Dermis blood vessel endothelial cell (primary cell): Measurements from ENCODE around the gene COA4. TPM values are rescaled to one million over a fixed set of nuclear protein-coding genes. Genes with fewer than 3 reads are reported as not detected.
"Not testable (repeated sequence)": the region's sequence is repeated elsewhere in the genome, so short reads cannot be mapped to it uniquely, and the experiment has no call there.

Experiments
- DNase-seq: peaks from one replicate; pipeline ENCODE4 v3.0.0; 2010
- total RNA-seq: library from RNA; depleted of rRNA; stranded (reverse); fragments of >200 nt; gene quantifications from 2 replicates; pipeline ENCODE4 v1.2.3, GENCODE V29; 2014

COA4 gene
- total RNA-seq, result 53.0 and 57.2 TPM in 2 replicates

DNA sequence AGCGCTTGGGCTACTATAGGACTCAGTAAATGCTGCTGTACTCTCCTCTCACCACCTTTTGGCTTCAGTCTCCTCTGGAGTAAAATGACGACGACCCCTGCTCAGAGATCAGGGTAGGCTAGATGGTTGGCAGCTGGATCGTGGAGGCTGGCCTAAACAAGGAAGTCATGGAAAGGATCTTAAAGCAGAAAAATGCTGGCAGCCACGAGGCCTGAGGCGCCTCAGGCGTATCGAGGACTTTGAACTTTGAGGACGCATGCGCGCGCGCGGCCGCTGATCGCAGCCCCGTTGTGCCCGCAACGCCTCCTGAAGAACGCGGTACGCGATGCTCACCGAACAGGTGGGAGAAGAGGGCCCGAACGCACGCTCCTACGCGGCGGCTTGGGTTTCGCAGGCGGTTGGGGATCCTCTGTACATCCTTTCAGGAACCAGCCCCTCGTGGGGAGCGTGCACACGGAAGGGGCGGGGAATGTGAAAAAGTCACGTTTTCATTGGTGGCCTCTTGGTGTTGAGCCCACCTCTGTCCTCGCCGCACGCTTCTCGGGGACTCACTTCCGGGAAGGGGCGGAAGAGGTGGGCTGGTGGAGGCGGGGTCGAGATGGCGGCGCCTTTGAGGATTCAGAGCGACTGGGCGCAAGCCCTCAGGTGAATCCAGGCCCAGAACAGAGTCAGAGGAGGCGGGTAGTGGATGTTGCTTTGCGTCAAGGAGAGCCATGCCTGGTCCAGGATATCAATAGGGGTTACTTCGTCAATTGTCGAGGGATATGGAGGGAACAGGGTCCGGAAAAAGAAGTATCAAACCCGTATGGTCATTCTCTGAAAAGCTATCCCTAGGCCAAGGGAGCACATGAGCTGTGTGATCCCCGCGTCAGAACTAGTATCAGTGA is at the start of gene COA4, which contains the start of gene PAAF1:
Gene COA4, minus strand, starts transcription at position 423 of the 887 bp plus-strand sequence. CDS start 3,468 bp downstream, outside the sequence.
Gene PAAF1, plus strand, starts transcription at position 576 of the 887 bp plus-strand sequence. Its CDS starts 23 bp downstream, at position 599.
- peak; percentile 97 for DNase-seq

DNA sequence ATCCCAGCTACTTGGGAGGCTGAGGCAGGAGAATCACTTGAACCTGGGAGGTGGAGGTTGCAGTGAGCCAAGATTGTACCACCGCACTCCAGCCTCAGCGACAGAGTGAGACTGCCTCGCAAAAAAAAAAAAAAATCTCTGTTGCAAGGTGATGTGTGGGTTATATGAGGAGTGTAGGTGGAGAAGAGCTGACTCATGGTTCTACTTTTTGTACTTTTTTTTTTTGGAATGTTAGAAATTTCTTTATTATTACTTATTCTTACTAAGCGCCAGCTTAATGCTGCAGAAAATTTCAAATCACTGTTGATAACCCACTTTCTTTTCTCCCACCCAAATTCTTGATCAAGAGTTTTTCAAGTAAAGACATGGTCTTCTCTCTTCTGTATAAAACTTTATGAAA is 44.5 kb upstream of the COA4 start:
- no peak for DNase-seq

GRCh38 chr11:73916435-73916834 is 39.8 kb upstream of the COA4 start:
- peak; percentile 5 for DNase-seq

DNA sequence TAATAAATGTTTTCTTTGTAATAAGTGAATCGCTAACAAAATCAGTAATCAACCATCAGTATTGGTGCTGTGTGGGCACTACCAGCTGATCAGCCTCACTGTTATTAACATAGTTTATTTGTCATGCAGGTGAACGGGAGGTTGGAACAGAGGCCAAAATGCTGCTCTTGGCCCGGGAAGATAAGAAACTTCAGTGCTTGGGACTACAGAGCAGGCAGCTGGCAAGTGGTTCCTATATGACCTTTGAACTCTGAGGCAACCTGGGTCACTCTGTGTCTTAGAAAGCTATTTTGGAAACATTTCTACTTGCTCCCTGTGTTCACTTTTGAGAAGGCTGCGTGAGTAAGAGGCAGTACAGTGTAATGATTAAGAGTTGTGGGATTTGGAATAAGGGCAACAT is 37.6 kb upstream of the COA4 start:
- no peak for DNase-seq

GRCh38 chr11:73913472-73913871 is 36.8 kb upstream of the COA4 start:
- DNase-seq, result no peak

DNA sequence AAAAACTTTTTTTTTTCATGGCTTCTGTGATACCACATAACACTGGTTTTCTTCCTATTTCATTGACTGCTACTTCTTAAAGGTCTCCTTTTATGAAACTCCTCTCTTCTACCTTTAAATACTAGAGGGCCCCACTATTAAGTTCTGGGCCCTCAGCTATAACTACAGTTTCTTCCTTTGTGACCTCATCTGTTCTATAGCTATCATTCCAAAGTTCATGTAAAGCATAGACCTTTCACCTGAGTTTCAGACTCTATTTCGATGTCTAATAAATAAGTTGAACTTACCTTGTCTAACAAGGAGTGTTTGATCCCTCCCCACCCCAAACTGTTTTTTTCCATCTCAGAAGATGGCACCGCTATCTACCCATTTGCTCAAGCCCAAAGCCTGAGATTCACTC is 35.4 kb upstream of the COA4 start:
- DNase-seq, result no peak

- DNase-seq, result peak; percentile 22
Observed at GRCh38 chr11:73907191-73907590, 30.5 kb upstream of the COA4 start.

- no peak for DNase-seq
Observed at GRCh38 chr11:73902303-73902702, 25.7 kb upstream of the COA4 start.

GRCh38 chr11:73894725-73895335 is 18.2 kb upstream of the COA4 start:
- DNase-seq, result no peak

GRCh38 chr11:73893041-73893440 is 16.4 kb upstream of the COA4 start:
- no peak for DNase-seq

- DNase-seq, result no peak
Observed at GRCh38 chr11:73889536-73889935, 12.9 kb upstream of the COA4 start.

GRCh38 chr11:73889019-73889418 is 12.4 kb upstream of the COA4 start:
- peak; percentile 52 for DNase-seq

DNA sequence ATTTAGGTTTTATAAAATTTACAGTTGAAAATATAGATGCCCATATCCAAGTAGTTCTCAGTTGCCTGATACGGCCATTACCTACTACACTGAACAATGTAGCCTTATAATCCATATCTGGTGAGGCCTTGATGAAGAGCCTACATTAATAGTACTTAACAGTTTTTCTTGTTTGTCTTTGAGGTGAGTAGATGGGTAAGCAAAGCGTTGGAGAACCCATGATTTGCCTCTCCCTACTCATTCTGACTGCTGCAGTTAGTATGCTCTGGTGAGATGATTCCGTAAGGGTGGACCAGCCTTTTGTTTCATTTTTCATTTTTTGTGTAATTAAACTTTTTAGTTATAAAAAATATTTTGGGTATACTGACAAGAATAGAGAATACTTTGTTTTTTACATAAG is 11.6 kb upstream of the COA4 start:
- no peak for DNase-seq

DNA sequence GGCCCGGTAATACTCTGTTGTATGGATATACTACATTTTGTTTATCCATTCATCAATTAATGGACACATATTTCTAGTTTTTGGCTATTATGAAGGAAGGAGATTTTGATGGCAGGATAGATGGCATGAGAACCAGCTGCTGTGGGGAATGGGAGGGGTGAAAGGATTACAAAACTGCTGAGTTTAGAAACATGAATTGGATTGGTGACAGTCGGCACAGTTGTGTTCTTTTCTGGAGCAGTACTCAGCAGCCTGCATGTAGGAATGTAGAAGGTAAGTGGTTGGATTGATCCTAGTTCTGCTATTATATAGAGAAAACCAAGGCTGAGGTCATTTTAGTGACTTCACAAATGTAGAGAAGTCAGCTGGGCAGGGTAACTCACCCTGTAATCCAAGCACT is 7.2 kb upstream of the COA4 start:
- no peak for DNase-seq

DNA sequence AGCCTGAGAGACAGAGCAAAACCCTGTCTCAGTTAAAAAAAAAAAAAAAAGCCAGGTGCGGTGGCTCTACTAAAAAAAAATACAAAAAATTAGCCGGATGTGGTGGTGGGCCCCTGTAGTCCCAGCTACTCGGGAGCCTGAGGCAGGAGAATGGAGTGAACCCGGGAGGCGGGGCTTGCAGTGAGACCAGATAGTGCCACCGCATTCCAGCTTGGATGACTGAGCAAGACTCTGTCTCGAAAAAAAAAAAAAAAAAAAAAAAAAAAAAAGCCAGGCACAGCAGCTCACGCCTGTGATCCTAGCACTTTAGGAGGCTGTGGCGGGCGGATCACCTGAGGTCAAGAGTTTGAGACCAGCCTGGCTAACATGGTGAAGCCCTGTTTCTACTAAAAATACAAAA is 3.8 kb upstream of the COA4 start:
- DNase-seq, result not testable (repeated sequence)

GRCh38 chr11:73878771-73879170 is 2.1 kb upstream of the COA4 start:
- DNase-seq, result no peak

GRCh38 chr11:73875840-73876239 is 806 bp downstream of the COA4 start:
- DNase-seq, result peak; percentile 12

- DNase-seq, result no peak
Observed at GRCh38 chr11:73875380-73875779, 1.3 kb downstream of the COA4 start.

- no peak for DNase-seq
Observed at GRCh38 chr11:73872749-73873357, 3.8 kb downstream of the COA4 start.

DNA sequence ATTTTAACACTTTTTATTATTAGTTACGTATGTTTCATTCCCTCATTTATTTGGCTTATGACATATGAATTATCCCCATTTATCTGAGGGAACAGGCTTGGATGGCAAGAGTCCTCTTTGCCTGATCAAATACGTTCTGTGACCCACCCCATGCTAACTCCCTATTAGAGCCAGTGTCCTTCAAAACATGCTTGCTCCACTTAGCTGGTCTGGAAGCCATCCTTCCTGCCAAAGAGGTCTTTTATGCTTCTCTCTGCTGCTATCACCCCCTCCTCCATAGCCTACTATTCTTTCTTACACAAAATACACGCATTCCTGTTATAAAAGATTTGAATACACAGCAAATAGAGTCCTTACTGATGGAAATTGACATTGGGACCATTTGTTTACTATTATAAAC is 6.4 kb downstream of the COA4 start:
- no peak for DNase-seq

DNA sequence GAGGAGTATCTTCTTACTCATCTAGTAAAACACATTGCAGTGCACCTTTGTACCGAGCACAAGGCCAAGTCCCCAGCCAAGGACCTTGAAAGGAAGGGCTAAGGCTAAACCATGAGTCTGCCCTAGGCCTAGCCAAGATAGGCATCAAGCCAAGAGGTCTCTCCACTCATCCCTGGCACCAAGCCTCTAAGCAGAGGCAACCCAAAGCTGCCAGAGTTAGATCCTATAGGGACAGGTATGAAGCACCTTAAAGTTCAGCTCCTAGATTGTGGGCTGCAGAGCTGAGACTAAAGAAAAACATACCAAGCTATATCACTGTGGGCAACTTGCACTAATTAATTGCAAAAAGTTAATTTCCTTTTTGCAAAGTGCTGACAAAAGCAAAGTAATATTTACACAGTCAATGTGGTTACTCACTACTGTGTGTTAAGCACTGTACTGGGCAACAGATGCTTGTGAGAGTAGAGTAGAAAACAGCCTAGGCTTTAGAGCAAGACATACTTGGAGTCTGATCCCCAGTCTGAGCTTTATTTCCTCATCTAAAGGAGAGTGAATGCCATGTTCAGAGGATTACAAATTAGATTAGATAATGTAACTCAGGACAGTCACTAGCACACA is 7.2 kb downstream of the COA4 start:
- no peak for DNase-seq

DNA sequence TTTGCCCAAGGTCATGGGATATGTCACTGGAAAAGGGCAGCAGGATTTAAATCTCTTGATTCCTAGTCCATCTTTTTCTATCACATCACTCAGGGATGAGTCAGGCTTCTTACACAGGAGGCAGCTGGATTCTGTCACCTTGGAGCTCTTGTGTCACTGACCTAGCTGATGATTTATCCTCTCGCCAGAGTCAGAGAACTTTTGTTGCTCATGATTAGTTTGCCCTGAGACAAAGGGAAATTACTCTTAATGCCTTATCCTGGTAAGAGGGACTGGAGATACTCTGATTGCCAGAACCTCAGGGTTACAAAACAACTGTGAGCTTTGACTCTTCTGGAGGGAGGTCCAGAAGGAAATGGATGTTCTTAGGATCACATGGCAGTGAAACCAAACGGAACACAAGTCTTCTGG is 10.1 kb downstream of the COA4 start:
- peak; percentile 90 for DNase-seq

DNA sequence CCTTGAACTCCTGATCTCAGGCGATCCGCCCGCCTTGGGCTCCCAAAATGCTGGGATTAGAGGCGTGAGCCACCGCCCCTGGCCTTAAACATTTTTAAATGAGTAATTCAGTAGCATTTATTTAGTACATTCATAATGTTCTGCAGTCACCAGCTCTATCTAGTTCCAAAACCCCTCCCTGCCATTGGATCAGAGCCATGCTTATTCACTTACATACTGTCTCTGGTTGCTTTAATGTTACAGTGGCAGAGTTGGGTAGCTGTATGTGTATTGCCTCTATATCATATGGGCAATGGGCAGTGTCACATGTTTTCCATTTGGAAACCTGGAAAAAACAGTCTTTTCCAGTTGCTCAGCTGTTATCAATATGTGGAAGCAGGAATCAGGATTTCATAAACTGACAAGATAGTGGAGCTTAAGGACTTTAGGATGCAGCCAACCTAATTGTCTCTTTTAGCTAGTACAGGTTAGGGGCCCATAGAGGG is 10.5 kb downstream of the COA4 start:
- DNase-seq, result peak; percentile 30
